Adipocyte (in vitro differentiated cells): Measurements from ENCODE around the gene IL12A.
A peak's percentile ranks its signal among the peaks of the same experiment; 100 is the strongest.

ENCODE experiments used
- DNase-seq: peaks from one replicate; pipeline ENCODE4 v3.0.0-alpha.2; 2015; ENCODE audit warnings: low read depth
- H3K27me3 ChIP-seq: replicated peaks from 2 replicates; pipeline ENCODE4 v1.7.0; 2013; ENCODE audit warnings: mild to moderate bottlenecking, low read length, moderate library complexity; ENCODE audit not compliant: control insufficient read depth, insufficient read depth
- H3K36me3 ChIP-seq: 2 replicates; pipeline ENCODE4 v1.7.0; 2013; ENCODE audit warnings: low read length, mild to moderate bottlenecking, moderate library complexity; ENCODE audit not compliant: control insufficient read depth, insufficient read depth, severe bottlenecking
- H3K4me1 ChIP-seq: 2 replicates; pipeline ENCODE4 v1.7.0; 2013; ENCODE audit warnings: mild to moderate bottlenecking, low read length, moderate library complexity; ENCODE audit not compliant: control insufficient read depth, insufficient read depth
- H3K4me3 ChIP-seq: 2 replicates; pipeline ENCODE4 v1.7.0; 2013; ENCODE audit warnings: mild to moderate bottlenecking, low read length, moderate library complexity
- H3K9ac ChIP-seq: 2 replicates; pipeline ENCODE4 v1.7.0; 2013; ENCODE audit warnings: mild to moderate bottlenecking, low read length, moderate library complexity
- H3K9me3 ChIP-seq: 2 replicates; pipeline ENCODE4 v1.7.0; 2013; ENCODE audit warnings: mild to moderate bottlenecking, low read length, moderate library complexity; ENCODE audit not compliant: control insufficient read depth

IL12A gene

GRCh38 chr3:159992589-159992988, 4.0 kb downstream of the IL12A start:
- Histone ChIP-seq H3K4me3 (no peak overlapping the region), H3K9me3 (no peaks in the 10 kb centered on the region), H3K4me1 (peaks cover 12% of the 10 kb centered on the region), H3K36me3 (no peaks in the 10 kb centered on the region), H3K27me3 (no peaks in the 10 kb centered on the region), H3K9ac (no peak overlapping the region)
- no peak for DNase-seq

GRCh38 chr3:159994182-159994581, 5.5 kb downstream of the IL12A start:
- H3K36me3 ChIP-seq = no peaks in the 10 kb centered on the region
- H3K27me3 ChIP-seq = no peaks in the 10 kb centered on the region
- DNase-seq = no peak
- H3K4me3 ChIP-seq = no peak overlapping the region
- H3K4me1 ChIP-seq = peaks cover 3% of the 10 kb centered on the region
- no peaks in the 10 kb centered on the region for H3K9me3 ChIP-seq
- no peak overlapping the region for H3K9ac ChIP-seq

GRCh38 chr3:159995091-159995490, 6.5 kb downstream of the IL12A start:
- Histone ChIP-seq H3K4me1 (peaks cover 1% of the 10 kb centered on the region), H3K27me3 (no peaks in the 10 kb centered on the region), H3K9ac (no peak overlapping the region), H3K4me3 (no peak overlapping the region), H3K36me3 (no peaks in the 10 kb centered on the region), H3K9me3 (no peaks in the 10 kb centered on the region)
- DNase-seq = no peak

GRCh38 chr3:159996018-159996417, 7.4 kb downstream of the IL12A start:
- peak; percentile 51 for DNase-seq
- H3K36me3 ChIP-seq = no peaks in the 10 kb centered on the region
- no peaks in the 10 kb centered on the region for H3K27me3 ChIP-seq
- no peak overlapping the region for H3K4me3 ChIP-seq
- no peaks in the 10 kb centered on the region for H3K4me1 ChIP-seq
- no peak overlapping the region for H3K9ac ChIP-seq
- H3K9me3 ChIP-seq = no peaks in the 10 kb centered on the region

GRCh38 chr3:159996959-159997358, 8.3 kb downstream of the IL12A start:
- Histone ChIP-seq H3K4me3 (no peak overlapping the region), H3K36me3 (no peaks in the 10 kb centered on the region), H3K27me3 (no peaks in the 10 kb centered on the region), H3K9ac (no peak overlapping the region), H3K4me1 (no peaks in the 10 kb centered on the region), H3K9me3 (no peaks in the 10 kb centered on the region)
- DNase-seq = no peak

GRCh38 chr3:160001148-160001760, 12.6 kb downstream of the IL12A start:
- H3K9ac ChIP-seq = no peak overlapping the region
- no peak overlapping the region for H3K4me3 ChIP-seq
- H3K27me3 ChIP-seq = no peaks in the 10 kb centered on the region
- DNase-seq = no peak
- H3K9me3 ChIP-seq = no peaks in the 10 kb centered on the region
- H3K36me3 ChIP-seq = no peaks in the 10 kb centered on the region
- H3K4me1 ChIP-seq = no peaks in the 10 kb centered on the region

- no peak for DNase-seq
- H3K4me3 ChIP-seq = no peak overlapping the region
- no peaks in the 10 kb centered on the region for H3K9me3 ChIP-seq
- H3K36me3 ChIP-seq = no peaks in the 10 kb centered on the region
- H3K9ac ChIP-seq = no peak overlapping the region
- no peaks in the 10 kb centered on the region for H3K27me3 ChIP-seq
- H3K4me1 ChIP-seq = no peaks in the 10 kb centered on the region
Measured at GRCh38 chr3:160001850-160002623, 13.4 kb downstream of the IL12A start.

GRCh38 chr3:160003520-160004128, 15.0 kb downstream of the IL12A start:
- Histone ChIP-seq H3K4me3 (no peak overlapping the region), H3K4me1 (no peaks in the 10 kb centered on the region), H3K9ac (no peak overlapping the region), H3K36me3 (no peaks in the 10 kb centered on the region), H3K27me3 (no peaks in the 10 kb centered on the region), H3K9me3 (no peaks in the 10 kb centered on the region)
- peak; percentile 56 for DNase-seq

- Histone ChIP-seq H3K9ac (no peak overlapping the region), H3K4me3 (no peak overlapping the region)
Measured at GRCh38 chr3:160005004-160005403, 16.4 kb downstream of the IL12A start.

GRCh38 chr3:160006282-160007163, 17.9 kb downstream of the IL12A start:
- Histone ChIP-seq H3K9me3 (no peaks in the 10 kb centered on the region), H3K27me3 (no peaks in the 10 kb centered on the region), H3K4me3 (no peak overlapping the region), H3K4me1 (no peaks in the 10 kb centered on the region), H3K9ac (no peak overlapping the region), H3K36me3 (no peaks in the 10 kb centered on the region)
- peak; percentile 87 for DNase-seq

More at GRCh38 chr3:160005004-160005403, 16.4 kb downstream of the IL12A start:
- no peaks in the 10 kb centered on the region for H3K9me3 ChIP-seq
- H3K36me3 ChIP-seq = no peaks in the 10 kb centered on the region
- no peaks in the 10 kb centered on the region for H3K27me3 ChIP-seq
- DNase-seq = no peak
- no peaks in the 10 kb centered on the region for H3K4me1 ChIP-seq

GRCh38 chr3:160008961-160009360, 20.3 kb downstream of the IL12A start:
- no peak overlapping the region for H3K4me3 ChIP-seq
- no peak for DNase-seq
- H3K9me3 ChIP-seq = no peaks in the 10 kb centered on the region
- H3K4me1 ChIP-seq = no peaks in the 10 kb centered on the region
- H3K9ac ChIP-seq = no peak overlapping the region
- no peaks in the 10 kb centered on the region for H3K36me3 ChIP-seq
- H3K27me3 ChIP-seq = no peaks in the 10 kb centered on the region
